Activated T-cell treated with anti-CD3 and anti-CD28 coated beads for 1 hour (primary cell): Measurements from ENCODE around the gene ELOVL6.

Experiments used
- DNase-seq: peaks from one replicate; pipeline ENCODE4 v3.0.0-alpha.2; 2020; ENCODE audit warnings: low read depth

ELOVL6 gene

DNA sequence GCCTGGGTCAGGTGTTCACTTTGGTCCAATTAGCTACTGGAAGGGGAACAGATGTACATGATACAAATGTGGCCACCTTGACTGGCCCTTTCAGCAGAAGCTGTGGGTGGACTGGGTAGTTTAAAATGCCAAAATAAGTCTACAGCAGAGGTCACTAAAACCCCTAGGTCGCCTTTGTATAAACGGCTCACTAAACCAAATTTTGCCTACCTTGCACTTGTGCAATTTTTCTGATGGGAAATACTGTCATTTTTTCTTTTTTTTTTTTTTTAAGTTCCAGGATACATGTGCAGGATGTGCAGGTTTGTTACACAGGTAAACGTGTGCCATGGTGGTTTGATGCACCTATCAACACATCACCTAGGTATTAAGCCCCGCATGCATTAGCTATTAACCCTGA lies 176.0 kb downstream of the ELOVL6 start:
- no peak for DNase-seq

DNA sequence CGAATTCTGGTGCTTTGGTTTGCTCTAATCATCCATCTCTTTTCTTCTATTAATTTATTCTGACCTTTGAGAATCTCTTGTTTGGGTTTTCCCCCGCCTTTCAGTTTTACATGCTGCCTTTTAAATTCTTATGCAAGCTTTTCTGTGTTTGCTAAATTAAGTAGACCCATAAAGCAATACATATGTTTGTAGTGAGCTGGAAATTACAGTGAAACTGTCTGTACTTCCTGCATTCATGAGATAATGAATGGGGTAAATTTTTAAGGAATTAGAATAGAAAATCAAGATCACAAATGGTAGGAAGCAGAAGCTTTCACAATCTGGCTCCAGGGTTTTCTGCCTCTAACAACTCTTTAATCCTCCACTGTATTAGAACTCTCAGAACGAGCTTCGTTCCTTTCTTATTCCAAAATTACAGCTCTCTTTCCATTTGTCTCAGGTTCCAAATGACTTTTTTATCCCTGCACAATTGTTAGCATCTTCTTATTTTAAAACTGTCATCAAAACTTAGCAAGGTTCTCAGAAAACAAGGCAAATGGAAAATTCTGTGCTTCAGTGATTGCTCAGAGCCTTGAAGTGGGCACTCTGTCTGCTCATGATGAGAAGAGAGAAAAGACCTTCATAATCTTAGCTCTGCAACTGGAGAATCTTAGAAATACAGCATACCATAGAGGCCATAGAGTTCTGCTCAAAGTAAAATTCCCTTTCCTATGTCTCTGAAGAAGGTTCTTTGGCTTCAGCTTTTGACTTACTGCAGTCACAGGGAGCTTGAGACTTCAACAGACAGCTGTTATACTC lies 177.6 kb downstream of the ELOVL6 start:
- no peak for DNase-seq

DNA sequence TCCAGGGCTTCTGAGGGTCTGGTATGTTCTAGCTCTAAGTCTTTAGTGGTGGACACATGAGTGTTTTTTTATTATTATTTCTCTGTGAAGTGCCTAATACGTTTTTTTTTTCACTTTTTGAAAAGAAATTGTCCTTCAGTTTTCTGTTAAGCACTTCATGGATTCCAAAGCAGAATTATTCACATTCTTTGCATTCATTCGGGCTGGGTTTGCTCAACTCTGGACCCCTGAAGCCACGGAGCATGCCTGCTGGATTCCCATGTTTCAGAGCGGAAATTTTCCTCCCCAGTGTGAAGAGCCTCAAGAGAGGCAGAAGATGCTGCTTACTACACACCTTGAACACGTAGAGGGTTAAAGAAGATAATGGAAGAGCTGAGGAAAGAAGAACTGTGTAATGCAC lies 178.3 kb downstream of the ELOVL6 start:
- DNase-seq: no peak

DNA sequence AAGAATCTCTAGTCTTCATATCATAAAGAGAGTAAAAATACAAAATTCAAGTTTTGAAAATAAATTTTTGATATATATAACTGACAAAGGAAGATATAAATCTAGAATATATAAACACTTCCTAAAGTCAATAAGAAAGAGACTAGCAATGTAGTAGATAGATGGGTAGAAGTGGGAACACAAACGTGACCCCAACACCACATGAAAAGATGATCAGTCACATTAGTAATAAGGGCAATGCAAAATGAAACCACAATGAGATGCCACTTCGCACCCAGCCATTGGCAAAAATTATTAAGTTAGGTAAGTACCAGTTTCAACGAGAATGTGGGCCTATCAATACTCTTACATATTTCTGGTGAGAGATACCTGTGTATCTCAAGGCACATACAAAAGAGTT lies 179.3 kb downstream of the ELOVL6 start:
- DNase-seq: no peak

DNA sequence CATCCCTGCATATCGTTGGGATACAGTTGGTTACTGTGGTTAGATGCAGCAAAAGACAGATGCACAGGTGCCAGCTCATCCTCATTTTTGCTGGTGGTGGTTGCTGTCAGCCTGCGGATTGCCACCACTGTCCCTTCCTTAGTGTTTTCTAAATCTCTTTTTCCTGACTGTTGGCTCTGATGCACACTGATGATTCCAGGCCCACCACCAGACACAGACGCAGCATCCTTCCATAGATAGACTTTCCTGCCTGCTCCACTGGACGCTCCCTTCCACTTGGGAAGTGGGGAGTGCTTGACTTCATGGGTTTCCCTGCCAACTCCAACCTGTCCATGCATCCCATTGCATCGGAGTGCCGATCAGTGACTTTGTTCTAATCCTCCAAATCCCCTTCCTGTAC lies 184.2 kb downstream of the ELOVL6 start:
- DNase-seq: no peak

DNA sequence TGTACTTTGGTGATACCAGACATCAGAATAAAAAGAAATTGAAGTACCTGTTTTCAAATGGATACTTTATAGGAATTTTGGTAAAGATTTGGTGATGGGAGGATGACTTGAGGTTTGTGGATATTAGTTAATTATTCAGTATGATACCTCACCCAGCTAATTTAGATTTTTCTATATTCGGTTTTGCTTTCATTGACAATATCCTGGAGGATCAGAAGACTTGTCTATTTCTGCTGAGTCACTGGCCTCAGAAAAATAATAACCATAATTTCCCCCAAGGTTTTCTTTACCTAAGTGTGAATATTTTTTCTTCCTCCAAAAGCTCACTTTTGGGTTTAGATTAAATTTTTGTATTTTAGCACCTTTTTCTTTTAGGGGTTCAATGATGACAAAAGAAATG lies 185.5 kb downstream of the ELOVL6 start:
- DNase-seq: no peak

DNA sequence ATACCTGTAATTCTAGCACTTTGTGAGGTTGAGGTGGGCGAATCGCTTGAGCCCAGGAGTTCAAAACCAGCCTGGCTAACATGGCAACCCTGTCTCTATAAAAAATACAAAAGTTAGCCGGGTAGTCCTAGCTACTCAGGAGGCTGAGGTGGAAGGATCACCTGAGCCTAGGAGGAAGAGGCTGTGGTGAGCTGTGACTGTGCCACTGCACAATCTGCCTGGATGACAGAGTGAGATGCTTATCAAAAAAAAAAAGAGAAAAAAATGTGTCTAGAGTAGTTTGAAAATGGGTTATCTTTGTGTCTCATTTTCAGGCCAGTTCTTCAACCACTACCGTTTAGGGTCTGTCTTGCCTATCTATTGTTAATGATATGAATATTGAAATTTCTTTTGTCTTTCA lies 187.6 kb downstream of the ELOVL6 start:
- DNase-seq: no peak

DNA sequence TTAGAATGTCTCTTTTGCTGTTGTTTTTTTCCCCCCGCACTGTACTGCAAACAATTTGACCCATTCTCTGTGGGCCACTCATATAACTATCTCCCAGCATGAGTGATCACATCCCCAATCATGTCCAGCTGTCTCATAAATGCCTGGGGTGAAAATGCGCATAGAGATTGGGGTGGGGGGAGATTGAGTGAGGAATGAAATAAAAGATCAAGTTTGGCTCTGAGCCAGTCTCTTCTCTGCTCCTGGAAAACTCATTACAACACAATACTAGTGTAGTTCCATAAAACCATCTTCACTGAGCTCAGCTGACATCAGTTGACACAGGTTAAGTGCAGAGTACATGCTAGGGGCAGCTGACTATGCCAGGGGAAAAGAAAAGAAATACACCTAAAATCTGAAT lies 188.9 kb downstream of the ELOVL6 start:
- no peak for DNase-seq

DNA sequence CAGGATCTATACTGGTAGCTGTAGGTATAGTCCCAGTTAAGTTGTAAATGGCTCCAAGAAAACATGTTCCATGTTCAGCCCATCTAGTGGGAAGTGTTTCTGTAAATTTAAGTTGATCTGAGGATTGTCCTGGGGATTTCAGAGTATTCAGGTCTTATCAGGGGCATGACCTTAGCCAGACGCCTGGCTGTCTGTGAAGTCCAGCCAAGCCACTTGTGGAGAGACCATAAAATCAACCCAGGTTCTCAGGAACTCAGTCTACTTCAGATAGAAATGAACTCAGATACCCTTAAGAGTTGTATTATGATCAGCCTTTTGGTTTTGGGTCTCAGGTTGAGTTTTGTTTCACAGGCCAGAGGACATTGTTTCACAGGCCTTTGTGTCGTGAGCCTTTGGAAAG lies 189.9 kb downstream of the ELOVL6 start:
- no peak for DNase-seq

DNA sequence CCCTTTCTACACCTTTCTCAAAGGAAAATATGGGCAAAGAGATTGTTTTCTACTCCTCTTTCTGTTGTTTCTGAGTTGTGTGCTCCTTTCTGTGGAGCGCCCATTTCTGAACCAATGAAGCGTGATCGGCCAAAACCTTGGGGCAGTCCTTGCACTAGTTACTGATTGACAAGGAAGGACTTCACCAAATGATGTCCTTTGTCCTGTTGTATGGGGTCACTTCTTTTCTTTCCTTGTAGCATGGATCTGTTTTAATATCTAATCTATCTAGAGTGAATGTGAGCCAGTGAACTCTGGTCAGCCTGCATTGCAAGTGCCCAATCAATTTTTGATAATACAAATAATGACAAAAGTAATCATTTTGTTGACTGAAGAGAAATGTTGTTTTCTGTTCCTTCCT lies 191.2 kb downstream of the ELOVL6 start:
- DNase-seq: no peak

DNA sequence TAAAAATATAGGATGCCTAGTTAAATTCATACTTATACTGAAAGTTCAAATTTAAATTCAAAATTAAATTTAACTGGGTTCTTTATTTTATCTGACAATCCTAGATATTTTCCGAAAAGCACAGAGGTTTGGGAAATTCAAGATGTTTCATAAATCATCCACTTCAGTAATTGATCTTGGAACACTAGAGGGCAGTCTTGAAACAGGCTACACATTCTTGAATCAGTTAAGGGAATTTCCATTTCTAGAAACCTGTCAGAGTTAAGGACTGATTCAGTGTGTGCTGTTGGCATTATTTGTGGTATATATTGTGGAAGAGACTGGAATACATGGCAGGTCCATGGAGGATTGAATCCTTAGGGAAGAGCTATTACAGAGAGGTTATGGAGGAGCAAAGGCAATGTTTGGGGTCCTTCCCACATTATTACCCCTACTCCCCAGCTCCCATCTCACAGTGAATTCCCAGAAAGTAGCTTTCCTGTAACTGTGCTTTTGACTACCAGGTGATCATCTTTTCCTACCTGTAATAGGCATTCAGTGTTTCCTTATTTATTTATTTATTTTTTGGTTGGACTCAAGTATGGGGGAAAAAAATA lies 192.9 kb downstream of the ELOVL6 start:
- no peak for DNase-seq

DNA sequence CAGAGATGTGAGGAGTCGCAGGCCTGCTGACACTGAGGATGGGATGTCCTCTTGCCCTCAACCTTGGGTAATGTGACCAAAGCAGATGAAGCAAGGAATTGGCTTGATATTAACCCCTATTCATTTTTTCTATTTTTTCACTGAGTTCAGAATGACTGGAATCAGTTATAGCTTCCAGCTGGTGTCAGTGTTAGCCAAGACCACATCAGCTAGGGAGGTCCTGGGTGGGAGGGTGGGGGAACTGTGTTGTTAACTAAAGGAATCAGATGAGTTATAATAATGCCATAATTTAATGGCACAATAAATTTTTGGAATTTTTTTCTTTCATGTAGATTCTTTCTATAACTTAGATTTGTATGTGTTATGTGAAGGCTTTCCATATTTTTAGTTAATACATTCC lies 193.9 kb downstream of the ELOVL6 start:
- DNase-seq: no peak

DNA sequence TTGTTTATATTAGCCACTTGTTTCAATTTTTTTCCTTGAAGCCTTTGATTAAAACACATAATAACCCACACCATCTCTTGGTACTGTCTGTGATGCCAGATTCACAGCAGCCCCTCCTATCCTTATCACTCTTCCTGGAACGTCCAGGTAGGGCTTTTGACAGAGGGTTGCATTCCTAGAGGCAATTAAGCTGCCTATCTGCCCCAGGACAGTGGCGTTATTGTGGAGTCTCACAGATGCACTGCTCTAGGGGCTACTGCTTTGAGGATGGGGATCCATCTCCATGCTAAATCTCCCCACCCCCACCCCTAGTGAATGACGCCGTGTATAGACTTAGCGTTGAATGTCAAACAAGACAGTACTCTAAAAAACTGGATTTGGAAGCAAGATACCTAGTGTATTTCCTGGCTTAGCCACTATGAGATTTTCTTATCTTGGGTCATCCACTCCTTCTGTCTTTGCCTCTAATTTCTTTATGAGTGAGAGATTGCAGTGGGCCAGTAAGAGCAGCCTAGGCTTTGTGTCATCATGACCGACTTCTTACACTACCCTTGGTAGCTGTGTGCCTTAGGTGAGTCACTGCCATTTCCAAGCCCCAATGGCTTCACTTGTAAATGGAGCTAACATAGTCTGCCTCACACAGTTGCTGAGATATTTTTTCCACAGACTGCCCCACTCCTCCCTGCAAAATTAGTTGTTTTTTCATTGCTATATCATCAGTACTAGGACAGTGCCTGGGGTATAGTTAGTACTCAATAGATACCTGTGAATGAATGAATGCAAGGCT lies 194.8 kb downstream of the ELOVL6 start:
- DNase-seq: no peak

DNA sequence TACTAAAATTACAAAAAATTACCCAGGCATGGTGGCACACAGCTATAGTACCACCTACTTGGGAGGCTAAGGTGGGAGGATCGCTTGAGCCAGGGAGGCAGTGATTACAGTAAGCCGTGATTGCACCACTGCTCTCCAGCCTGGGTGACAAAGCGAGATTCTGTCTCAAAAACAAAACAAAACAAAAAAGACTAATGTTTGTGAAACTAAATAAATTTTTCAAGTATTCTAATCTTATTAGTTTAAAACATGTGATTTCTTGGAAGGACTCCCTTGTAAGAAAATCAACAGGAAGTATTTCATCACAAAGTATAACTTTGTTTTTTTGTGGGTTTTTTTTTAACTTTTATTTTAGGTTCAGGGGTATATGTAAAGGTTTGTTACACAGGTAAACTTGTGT lies 196.1 kb downstream of the ELOVL6 start:
- no peak for DNase-seq

DNA sequence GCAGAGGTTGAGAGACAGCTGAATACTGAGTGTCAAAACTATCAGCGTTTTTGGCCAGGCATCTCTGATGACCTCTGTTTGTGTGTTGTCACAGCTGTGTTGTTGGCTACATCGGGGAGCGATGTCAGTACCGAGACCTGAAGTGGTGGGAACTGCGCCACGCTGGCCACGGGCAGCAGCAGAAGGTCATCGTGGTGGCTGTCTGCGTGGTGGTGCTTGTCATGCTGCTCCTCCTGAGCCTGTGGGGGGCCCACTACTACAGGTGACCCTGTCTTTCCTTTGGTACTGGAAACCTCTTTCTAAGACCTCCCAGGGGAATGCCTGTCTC lies 198.9 kb downstream of the ELOVL6 start:
- no peak for DNase-seq

DNA sequence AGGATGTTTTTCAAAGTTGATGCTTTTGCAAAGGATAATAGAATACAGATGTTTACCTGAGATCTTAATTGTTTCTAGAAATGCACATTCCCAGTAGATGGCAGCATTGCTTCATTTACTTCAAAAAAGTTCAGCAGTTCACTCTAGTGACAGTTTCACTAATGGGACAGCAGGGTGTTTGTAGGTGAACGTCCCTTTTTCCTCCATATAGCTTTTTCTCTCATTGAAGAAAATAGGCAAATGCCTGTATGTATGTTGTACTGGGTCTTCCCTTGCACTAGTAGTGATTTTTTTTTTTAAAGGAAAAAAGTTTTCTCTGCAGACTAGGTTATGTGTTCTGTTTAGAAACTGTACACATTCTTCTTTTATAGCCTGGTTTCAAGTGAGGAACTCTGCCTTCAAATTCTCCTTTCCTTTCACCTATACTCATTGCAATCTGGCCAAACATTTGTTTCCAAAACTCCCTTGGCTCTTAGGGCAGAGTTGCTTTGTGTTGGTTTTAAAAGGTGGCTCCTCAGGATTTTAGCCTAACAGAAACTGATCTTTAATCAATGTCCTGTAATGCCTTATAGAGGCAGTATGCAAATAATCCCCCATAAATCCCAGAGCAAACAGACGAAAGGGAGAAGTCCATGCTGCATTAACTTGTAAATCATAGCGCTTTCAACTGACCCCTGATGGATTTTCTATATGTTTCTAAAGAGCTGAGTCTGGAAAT lies 199.4 kb downstream of the ELOVL6 start:
- no peak for DNase-seq

DNA sequence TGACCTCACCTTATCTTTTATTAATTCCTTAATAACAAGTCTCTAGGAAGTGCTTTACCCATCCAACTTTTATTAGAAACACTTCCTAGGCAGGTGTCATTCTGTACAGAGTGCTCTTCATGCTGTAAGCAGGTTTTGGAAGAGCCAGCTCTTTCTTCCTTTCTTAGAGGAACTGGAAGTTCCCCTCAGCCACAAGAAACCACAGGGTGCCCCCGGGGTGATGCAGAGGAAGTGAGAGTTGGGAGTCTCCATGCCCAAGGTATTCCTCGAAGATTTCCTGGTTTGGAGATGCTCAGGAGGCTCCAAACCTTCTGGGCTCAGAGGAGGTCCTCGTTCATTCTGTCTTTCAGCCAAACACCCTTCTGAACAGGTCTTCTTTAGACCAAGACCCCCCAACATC lies 201.9 kb downstream of the ELOVL6 start:
- no peak for DNase-seq
